Superior temporal gyrus (tissue), 1 donor: Measurements from ENCODE around the gene GNPNAT1.

ENCODE experiments used
- DNase-seq: peaks from one replicate; pipeline ENCODE4 v3.0.0-alpha.2; 2016; ENCODE audit errors: extremely low spot score

The GNPNAT1 gene

GRCh38 chr14:52791223-52792096, at the start of gene GNPNAT1:
Gene GNPNAT1 (minus strand): TSS chr14:52791607. CDS start chr14:52784650, 6,957 bp downstream.
- peak; percentile 69 for DNase-seq

GRCh38 chr14:52840877-52841276, 49.5 kb upstream of the GNPNAT1 start:
- DNase-seq: peak; percentile 40

GRCh38 chr14:52837451-52837850, 46.0 kb upstream of the GNPNAT1 start:
- no peak for DNase-seq

GRCh38 chr14:52836063-52836462, 44.7 kb upstream of the GNPNAT1 start:
- DNase-seq: no peak

GRCh38 chr14:52835122-52835903, 43.9 kb upstream of the GNPNAT1 start:
- DNase-seq: no peak

- DNase-seq: no peak
Observed at GRCh38 chr14:52834440-52834842, 43.0 kb upstream of the GNPNAT1 start.

GRCh38 chr14:52833891-52834290, 42.5 kb upstream of the GNPNAT1 start:
- no peak for DNase-seq

GRCh38 chr14:52829527-52830185, 38.2 kb upstream of the GNPNAT1 start:
- DNase-seq: no peak

GRCh38 chr14:52827426-52827825, 36.0 kb upstream of the GNPNAT1 start:
- no peak for DNase-seq

GRCh38 chr14:52825085-52825484, 33.7 kb upstream of the GNPNAT1 start:
- no peak for DNase-seq

- DNase-seq: no peak
Observed at GRCh38 chr14:52824462-52824861, 33.1 kb upstream of the GNPNAT1 start.

GRCh38 chr14:52821805-52822250, 30.4 kb upstream of the GNPNAT1 start:
- DNase-seq: no peak

GRCh38 chr14:52808101-52808500, 16.7 kb upstream of the GNPNAT1 start:
- no peak for DNase-seq

- DNase-seq: no peak
Observed at GRCh38 chr14:52806115-52806514, 14.7 kb upstream of the GNPNAT1 start.

GRCh38 chr14:52802597-52802996, 11.2 kb upstream of the GNPNAT1 start:
- no peak for DNase-seq

GRCh38 chr14:52801014-52801712, 9.8 kb upstream of the GNPNAT1 start:
- DNase-seq: no peak

- no peak for DNase-seq
Observed at GRCh38 chr14:52798826-52799225, 7.4 kb upstream of the GNPNAT1 start.

- DNase-seq: no peak
Observed at GRCh38 chr14:52797653-52798052, 6.2 kb upstream of the GNPNAT1 start.

- DNase-seq: no peak
Observed at GRCh38 chr14:52793061-52793460, 1.7 kb upstream of the GNPNAT1 start.

- DNase-seq: no peak
Observed at GRCh38 chr14:52792097-52792415, 649 bp upstream of the GNPNAT1 start.

- DNase-seq: no peak
Observed at GRCh38 chr14:52790756-52791222, 618 bp downstream of the GNPNAT1 start.
